ENCODE results near the gene ARL4D. TPM values are rescaled to one million over a fixed set of nuclear protein-coding genes. Genes with fewer than 3 reads are reported as not detected.

Gene ARL4D
- polyA plus RNA-seq, 1 donor from 2014 or later, result 10.6 TPM

GRCh38 chr17:43385046-43385831 lies 13.6 kb upstream of the ARL4D start:
- peaks cover 5% of the 10 kb centered on the region for H3F3A ChIP-seq (ENCODE audit: insufficient read depth, low read length, poor library complexity, severe bottlenecking)
- H3K9me3 ChIP-seq (ENCODE audit: low read length), result no peaks in the 10 kb centered on the region
- no peaks in the 10 kb centered on the region for H4K20me1 ChIP-seq (ENCODE audit: insufficient read depth)
- H3K27me3 ChIP-seq (ENCODE audit: insufficient read depth, low read depth, low read length), result no peaks in the 10 kb centered on the region
- no peak overlapping the region for H3K4me3 ChIP-seq (ENCODE audit: low read length)
- no peak overlapping the region for H3K9ac ChIP-seq (ENCODE audit: low read length)
- peak overlapping the region; percentile 3 for H3K4me2 ChIP-seq (ENCODE audit: low read length)
- no peaks in the 10 kb centered on the region for H3K79me2 ChIP-seq (replicated peaks; ENCODE audit: insufficient read depth, low read length)
- H3K36me3 ChIP-seq (ENCODE audit: insufficient read depth, low read length), result no peaks in the 10 kb centered on the region
- no peak for TF ChIP-seq TAF1 (IDR thresholded peaks at IDR 0.05; ENCODE audit: low read depth)
- TF ChIP-seq, protein P1, sequence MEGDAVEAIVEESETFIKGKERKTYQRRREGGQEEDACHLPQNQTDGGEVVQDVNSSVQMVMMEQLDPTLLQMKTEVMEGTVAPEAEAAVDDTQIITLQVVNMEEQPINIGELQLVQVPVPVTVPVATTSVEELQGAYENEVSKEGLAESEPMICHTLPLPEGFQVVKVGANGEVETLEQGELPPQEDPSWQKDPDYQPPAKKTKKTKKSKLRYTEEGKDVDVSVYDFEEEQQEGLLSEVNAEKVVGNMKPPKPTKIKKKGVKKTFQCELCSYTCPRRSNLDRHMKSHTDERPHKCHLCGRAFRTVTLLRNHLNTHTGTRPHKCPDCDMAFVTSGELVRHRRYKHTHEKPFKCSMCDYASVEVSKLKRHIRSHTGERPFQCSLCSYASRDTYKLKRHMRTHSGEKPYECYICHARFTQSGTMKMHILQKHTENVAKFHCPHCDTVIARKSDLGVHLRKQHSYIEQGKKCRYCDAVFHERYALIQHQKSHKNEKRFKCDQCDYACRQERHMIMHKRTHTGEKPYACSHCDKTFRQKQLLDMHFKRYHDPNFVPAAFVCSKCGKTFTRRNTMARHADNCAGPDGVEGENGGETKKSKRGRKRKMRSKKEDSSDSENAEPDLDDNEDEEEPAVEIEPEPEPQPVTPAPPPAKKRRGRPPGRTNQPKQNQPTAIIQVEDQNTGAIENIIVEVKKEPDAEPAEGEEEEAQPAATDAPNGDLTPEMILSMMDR (IDR thresholded peaks at IDR 0.05; ENCODE audit: poor library complexity, severe bottlenecking), result no peak
- TF ChIP-seq REST (IDR thresholded peaks at IDR 0.05; ENCODE audit: borderline replicate concordance), result peak; percentile 45
- TF ChIP-seq EZH2 (IDR thresholded peaks at IDR 0.05; ENCODE audit: borderline replicate concordance, insufficient read depth, low read length, poor library complexity, severe bottlenecking), result no peak
- no peak for TF ChIP-seq RAD21 (conservative IDR thresholded peaks at IDR 0.05)
- H2AFZ ChIP-seq (ENCODE audit: low read depth, low read length), result no peak overlapping the region
- no peaks in the 10 kb centered on the region for H3K9me2 ChIP-seq (ENCODE audit: insufficient read depth, low read length)
- peak overlapping the region; percentile 43 for H3K27ac ChIP-seq (ENCODE audit: low read length)

DNA sequence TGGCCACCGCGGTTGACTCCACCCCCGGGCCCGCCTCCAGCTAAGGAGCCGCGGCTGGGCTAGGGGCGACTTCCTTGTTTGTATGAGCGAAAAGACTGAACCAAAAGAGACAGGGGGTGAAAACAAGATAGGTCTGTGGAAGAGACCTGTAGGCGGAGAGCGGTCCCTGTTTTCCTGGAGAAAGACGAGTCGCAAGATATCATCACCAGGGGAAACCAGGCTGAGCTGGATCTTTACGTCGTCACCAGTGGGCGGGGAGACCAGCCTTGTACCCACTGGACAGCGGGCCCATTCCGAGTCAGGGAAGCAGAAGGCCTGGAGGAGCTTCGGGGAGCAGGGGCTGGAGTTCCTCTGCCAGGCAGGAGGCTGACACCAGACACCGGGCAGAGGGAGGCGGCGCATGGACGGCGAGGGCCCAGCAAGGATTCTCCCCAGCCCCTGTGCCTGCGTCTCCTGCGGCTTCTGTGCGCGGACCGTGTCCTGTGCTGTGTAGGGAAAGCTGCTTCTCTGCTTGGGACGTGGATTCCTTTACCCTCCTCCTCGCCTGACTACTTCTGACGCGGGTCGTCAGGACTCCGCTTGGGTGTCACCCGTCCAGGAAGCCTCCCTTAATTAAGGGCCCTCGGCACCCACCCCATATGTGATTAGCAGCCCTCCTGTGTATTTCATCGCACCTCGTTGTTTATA lies 10.3 kb upstream of the ARL4D start:
- Histone ChIP-seq H3K27me3 (ENCODE audit: insufficient read depth, low read depth, low read length) (no peaks in the 10 kb centered on the region), H3K36me3 (ENCODE audit: insufficient read depth, low read length) (no peaks in the 10 kb centered on the region), H3F3A (ENCODE audit: insufficient read depth, low read length, poor library complexity, severe bottlenecking) (peaks cover 5% of the 10 kb centered on the region), H3K27ac (ENCODE audit: low read length) (peak overlapping the region; percentile 77), H3K9me2 (ENCODE audit: insufficient read depth, low read length) (no peaks in the 10 kb centered on the region), H3K9ac (ENCODE audit: low read length) (peak overlapping the region; percentile 68), H3K4me3 (ENCODE audit: low read length) (peak overlapping the region; percentile 70), H3K4me2 (ENCODE audit: low read length) (peak overlapping the region; percentile 55), H3K9me3 (ENCODE audit: low read length) (no peaks in the 10 kb centered on the region), H3K79me2 (replicated peaks; ENCODE audit: insufficient read depth, low read length) (no peaks in the 10 kb centered on the region), H2AFZ (ENCODE audit: low read depth, low read length) (peak overlapping the region; percentile 40), H4K20me1 (ENCODE audit: insufficient read depth) (no peaks in the 10 kb centered on the region)
- TF ChIP-seq RAD21 (conservative IDR thresholded peaks at IDR 0.05) (no peak), TAF1 (IDR thresholded peaks at IDR 0.05; ENCODE audit: low read depth) (peak; percentile 13), EP300 (conservative IDR thresholded peaks at IDR 0.05; ENCODE audit: poor library complexity, severe bottlenecking) (no peak), EZH2 (IDR thresholded peaks at IDR 0.05; ENCODE audit: borderline replicate concordance, insufficient read depth, low read length, poor library complexity, severe bottlenecking) (no peak), SMC3 (conservative IDR thresholded peaks at IDR 0.05; ENCODE audit: poor library complexity) (no peak), REST (IDR thresholded peaks at IDR 0.05; ENCODE audit: borderline replicate concordance) (no peak), MXI1 (conservative IDR thresholded peaks at IDR 0.05; ENCODE audit: poor library complexity, severe bottlenecking) (peak; percentile 17), POLR2AphosphoS5 (IDR thresholded peaks at IDR 0.05) (peak; percentile 66)
- TF ChIP-seq, protein P1 (IDR thresholded peaks at IDR 0.05; ENCODE audit: poor library complexity, severe bottlenecking), result peak; percentile 10
